CD4-positive, alpha-beta T cell treated with Interleukin-4 for 1 hour (primary cell): ENCODE results near the gene PPP2R2B.

Source experiments
- DNase-seq, 2 donors: peaks; one replicate each; pipeline ENCODE4 v3.0.0-alpha.2; 2020 to 2022

The PPP2R2B gene

DNA sequence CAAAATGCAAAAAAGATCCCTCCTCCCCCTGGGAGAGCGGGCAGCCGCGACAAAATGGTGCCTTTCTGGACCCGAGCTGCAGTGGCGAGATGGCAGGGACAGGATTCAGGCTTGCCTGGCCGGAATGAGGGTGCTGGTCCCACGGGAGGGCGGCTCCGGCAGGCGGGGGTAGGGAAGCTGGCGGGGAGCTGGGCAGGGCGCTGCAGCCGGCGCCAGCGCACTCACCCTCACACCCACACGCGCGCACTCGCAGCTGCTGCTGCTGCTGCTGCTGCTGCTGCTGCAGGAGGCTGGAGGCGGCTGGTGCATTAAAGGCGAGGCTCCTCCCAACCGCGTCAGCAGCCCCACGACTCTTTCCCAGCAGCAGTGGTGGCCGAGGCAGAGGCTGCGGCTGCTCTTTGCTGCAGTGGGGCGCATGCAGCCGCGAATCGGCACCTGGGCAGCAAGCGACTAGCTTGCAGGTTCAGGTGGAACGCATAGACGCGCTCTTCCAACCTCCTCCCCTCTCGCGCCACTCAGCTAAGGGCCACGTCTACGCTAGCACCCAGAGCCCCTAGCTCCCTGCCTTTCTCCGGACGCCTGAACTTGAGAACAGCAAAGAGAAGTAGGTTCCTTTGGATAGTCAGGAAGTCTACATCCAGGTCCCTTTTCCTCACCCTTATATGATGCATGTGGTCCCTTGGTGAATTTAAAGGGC, at the start of gene PPP2R2B:
TSS of gene PPP2R2B (minus strand) at position 282 of the 697 bp plus-strand sequence.
- DNase-seq = peak; percentile 43 to 60

DNA sequence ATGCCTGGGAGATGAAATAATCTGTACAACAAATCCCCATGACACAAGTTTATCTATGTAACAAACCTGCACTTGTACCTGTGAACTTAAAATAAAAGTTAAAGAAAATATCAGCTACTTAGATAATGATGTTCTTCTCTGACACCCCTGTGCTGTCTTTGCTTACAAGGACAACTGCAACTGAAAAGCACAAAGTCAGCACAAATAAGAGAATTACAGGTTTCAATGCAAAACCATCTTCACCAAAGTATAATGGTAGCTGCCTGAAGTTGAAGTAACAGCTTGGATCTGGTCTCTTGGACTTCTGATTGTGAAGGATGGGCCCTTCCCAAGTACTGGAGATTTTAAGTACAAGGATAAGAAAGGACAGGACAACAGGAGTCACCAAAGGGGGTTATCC, 45.6 kb upstream of the PPP2R2B start:
- no peak for DNase-seq

- no peak for DNase-seq
Measured at GRCh38 chr5:146921225-146921624, 42.7 kb upstream of the PPP2R2B start.

DNA sequence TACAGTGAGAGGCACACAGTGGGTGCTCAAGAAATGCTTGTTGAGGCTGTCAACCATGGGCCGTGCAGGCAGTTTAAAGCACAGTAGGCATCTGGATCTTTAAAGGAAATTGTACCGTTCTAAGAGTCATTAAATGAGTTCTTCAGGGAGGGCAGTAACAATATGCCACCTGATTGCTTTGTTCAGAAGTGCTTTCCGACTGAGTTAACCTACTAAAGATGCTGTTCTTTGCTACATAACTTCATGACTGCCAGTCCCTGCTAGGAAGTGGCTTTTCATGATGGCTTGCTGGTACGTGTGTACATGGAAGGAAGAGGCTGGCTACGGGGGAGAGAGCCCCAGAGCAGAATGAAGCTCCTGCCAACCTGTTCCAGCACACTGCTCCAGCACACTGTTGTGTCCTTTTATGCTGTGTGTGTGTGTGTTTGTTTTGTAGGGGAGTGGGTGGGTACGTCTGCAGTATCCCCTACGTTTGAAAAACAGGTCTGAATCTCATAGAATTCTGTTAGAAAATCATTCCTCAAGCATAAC, 41.9 kb upstream of the PPP2R2B start:
- no peak for DNase-seq

DNA sequence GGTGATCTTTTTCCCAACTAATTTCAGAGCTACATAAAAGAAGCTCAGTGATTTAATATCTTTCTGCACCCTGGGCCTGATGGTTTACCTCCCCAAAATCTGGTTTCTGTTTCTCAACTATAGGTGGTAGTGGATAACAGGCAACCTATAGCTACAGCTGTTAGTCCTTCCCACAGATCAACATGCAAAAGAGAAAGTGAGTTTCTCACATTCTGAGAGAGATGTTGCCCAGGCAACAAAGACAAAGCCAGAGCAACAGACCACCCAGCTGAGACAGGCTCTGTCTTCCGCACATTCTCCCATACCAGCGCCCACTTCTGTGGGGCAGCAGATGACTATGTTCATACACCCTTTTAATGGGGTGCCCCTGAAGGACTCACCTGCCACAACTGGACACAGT, 40.7 kb upstream of the PPP2R2B start:
- no peak for DNase-seq

GRCh38 chr5:146917931-146918330, 39.4 kb upstream of the PPP2R2B start:
- DNase-seq = no peak

GRCh38 chr5:146912874-146913273, 34.3 kb upstream of the PPP2R2B start:
- DNase-seq = no peak

DNA sequence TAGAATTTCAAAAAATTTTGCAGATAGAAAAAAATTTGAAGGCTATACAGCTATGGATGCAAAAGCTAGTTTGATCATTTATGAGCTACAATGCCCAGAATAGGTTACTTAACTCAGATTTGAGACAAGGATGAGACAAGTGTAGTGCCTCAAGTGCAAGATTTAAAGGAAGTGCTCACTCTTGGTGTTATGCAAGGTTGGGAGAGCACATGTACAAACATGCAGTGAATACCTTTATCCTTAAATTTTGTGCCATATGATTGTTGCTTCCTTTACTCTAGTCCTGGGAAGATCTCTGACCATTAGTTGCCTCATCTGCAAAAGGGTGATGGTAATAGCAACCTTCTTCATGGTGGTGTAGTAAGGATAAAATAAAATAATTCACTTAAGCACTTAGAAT, 31.7 kb upstream of the PPP2R2B start:
- DNase-seq = no peak

GRCh38 chr5:146909255-146910068, 30.9 kb upstream of the PPP2R2B start:
- DNase-seq = no peak

- no peak for DNase-seq
Measured at GRCh38 chr5:146906803-146907202, 28.2 kb upstream of the PPP2R2B start.

DNA sequence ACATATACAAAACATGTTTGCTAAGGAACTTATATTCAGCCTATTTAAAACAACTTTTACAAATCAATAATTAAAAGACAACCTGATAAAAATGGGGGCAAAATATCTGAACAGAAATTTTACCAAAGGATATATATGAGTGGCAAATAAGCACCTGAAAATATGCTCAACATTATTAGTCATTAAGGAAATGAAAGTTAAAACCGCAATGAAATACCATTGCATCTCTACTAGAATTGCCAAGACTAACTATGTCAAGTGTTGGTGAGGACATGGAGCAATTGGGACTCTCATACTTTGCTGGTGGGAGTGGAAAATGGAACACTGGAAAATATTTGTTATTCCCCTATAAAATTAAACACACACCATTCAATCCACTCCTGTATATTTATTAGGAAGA, 26.3 kb upstream of the PPP2R2B start:
- no peak for DNase-seq

DNA sequence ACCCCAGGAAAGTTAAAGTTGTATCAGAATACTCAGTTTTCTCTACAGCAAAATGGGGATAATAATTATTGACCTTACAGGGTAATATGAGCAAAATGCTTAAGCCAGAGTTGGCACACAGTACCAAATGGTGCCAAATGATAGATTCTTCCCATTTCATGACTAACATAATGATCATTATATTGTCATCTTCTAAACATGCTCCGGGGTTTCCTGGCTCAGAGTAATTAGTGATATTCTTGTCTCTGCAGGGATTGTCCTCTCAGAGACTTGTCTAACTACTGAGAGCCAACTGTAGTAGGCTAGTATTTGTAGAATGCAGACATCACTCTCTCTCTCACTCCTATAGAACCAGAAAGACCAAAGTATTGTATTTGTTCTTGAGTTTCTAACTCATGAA, 25.2 kb upstream of the PPP2R2B start:
- no peak for DNase-seq

- no peak for DNase-seq
Measured at GRCh38 chr5:146902471-146902870, 23.9 kb upstream of the PPP2R2B start.

GRCh38 chr5:146897061-146897460, 18.5 kb upstream of the PPP2R2B start:
- DNase-seq = no peak

DNA sequence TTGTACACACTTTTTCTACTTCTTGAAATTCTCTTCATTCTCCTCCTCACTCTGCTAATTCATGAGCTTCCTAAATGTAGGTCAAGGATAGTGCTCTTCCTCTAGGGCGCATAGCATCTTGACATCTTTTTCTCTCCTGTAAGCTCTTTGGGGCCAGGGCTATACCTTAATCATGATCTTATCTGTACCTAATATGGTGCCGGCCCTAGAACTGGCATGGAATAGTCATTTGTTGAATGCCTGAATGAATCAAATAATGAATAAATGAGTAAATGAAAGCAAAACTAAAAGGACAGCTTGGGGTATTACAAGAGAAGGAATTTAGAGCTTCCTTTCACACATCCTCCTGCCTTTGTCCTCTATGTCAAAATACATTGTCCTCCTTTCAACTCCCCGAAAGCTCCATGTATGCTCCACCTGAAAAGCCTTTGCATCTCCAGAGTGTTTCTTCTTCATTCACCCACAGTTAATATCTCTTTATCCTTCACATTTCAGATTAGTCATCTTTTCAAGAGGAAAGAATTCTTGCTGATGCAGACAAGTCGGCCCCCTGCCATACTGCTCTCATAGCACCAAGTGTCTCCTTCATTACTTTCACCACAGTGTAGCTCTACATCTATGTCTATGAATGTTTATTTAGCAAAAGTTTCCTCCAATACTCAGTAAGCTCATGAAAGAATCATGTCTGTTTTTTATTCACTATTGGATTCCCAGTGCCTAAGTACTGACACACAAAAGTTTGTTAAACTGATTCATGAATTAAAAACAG, 16.4 kb upstream of the PPP2R2B start:
- peak in 1 of 2 donors; percentile 6 for DNase-seq

DNA sequence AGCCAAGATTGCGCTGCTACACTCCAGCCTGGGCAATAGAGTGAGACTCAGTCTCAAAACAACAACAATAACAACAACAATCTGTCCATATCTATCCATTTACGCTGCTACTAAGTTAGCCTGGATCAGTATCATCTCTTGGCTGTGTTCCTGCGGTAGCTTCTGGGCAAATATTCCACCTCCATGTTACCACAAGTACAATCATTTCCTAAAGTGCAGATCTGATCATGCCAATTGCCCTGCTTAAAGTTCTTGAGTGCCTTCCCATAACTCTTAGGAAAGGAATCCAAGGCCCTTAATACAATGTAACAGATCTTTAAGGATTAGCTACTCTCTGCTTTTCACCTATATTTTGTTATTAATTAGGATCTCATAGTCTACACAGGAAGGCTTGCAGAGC, 15.4 kb upstream of the PPP2R2B start:
- no peak for DNase-seq

- no peak for DNase-seq
Measured at GRCh38 chr5:146892231-146892630, 13.7 kb upstream of the PPP2R2B start.

- DNase-seq = peak in 1 of 2 donors; percentile 7
Measured at GRCh38 chr5:146891511-146891910, 13.0 kb upstream of the PPP2R2B start.

DNA sequence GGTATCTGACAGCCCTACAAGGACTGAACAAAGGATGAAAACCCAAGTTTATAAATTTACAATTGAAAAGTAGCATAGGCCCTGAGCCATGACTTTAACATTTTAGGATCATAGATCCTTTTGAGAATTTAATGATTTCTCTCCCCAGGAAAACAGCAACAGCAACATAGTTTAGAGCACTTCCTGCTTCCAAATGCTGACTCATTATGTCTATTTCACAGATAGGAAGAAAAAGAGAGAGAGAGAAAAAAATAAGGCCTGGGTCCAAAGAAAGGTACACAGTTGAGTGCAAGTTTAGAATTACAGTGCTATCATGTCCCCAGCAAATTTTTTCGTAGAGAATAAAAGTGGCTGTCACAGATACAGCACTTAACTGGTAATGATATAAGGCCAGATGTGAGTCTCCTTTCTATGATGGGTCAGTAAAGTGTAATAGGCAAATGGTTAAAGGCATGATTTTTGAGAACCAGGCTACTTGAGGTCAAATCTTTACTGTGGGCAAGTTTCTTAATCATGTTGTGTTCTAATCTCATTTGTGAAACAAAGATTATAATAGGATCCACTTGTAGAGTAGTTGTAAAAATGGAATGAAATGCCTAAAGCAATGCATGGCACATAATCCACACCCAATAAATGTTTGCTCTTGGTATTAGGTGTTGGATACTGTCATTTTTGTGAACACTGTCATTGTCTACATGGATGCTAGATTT, 12.3 kb upstream of the PPP2R2B start:
- no peak for DNase-seq

- DNase-seq = no peak
Measured at GRCh38 chr5:146890066-146890465, 11.5 kb upstream of the PPP2R2B start.

DNA sequence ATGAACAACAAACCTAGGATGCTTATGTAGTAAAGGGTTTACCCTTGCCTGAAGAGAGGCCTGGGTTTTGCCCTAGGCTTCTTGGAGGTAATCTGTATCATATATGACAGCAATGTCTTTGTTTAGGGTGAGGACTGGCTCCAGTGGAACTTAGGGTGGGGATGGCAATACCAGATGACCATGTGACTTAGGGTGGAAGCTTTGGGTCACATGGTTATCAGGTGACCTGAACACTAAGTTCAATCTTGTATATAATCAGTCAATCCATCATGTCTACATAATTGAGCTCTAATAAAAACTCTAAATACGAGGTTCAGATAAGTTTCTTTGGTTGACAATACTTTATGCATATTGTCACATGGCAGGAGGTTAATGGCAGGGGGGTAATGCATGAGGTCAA, 10.6 kb upstream of the PPP2R2B start:
- no peak for DNase-seq

- DNase-seq = no peak
Measured at GRCh38 chr5:146888351-146888978, 9.9 kb upstream of the PPP2R2B start.
